HG03280 (cell line): Measurements from ENCODE around the gene LIN54.
A peak's percentile ranks its signal among the peaks of the same experiment; 100 is the strongest.
"Not testable (repeated sequence)": the region's sequence is repeated elsewhere in the genome, so short reads cannot be mapped to it uniquely, and the experiment has no call there.

Source experiments
- ATAC-seq: cut with Tn5 transposase; IDR thresholded peaks from one replicate; pipeline ENCODE4 v1.9.1; 2021; ENCODE audit warnings: mild to moderate bottlenecking, moderate library complexity; ENCODE audit not compliant: unreplicated experiment

LIN54 gene

DNA sequence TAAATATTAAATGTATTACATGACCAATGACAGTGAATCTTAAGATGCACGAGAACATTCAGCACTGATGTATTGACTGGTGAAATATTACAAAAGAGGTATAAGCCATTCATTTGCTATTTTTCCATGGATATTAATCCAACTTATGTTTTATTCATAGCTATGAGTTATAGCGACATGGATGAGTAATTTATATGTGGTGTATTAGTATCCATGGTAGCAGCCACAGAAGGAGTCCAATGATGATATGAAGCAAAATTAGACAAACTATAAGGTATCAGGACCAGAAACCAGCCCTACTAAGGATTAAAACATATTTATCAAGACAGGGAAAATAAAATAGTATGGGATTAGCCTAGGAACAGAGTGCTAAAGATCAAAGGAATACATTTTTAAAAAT, 59.4 kb downstream of the LIN54 start:
- no peak for ATAC-seq

- ATAC-seq: no peak
Measured at GRCh38 chr4:82948647-82949204, 61.9 kb downstream of the LIN54 start.

DNA sequence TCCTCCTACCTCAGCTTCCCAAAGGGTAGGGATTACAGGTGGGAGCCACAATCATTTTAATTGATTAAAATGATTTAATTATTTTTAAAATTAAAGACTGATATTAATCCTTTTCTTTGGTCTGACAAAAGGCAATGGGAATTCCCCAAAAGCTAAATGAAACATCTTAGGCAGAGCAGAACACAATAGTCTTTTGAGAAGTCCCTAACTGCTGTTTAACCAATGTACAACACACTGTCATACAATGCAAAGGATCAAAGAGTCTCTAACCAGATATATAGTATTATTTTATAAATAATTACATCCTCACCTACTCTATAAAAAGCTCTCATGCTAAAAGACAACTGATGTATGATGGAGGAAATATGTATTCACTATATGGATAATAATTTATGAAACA, 63.1 kb downstream of the LIN54 start:
- no peak for ATAC-seq

GRCh38 chr4:82939414-82939813, 71.2 kb downstream of the LIN54 start:
- ATAC-seq: no peak

DNA sequence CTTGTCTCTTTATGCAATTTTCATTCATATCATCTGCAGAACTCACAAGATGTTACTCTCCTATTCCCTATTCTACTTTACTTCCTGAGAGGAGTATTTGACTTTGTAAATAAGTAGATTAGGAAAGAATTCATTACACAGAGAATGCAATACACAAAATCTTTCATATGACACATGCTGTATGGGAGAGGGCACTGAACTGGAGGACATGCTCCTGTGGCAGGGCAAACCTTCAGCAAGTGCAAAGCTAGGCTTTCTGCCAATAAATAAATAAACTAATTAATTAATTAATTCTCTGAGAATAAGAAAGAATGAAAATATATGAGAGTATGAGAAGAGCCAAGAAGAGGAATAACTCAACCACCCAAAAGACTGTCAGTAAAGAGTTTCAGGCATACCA, 76.2 kb downstream of the LIN54 start:
- ATAC-seq: no peak

- no peak for ATAC-seq
Measured at GRCh38 chr4:82930848-82931755, 79.5 kb downstream of the LIN54 start.

GRCh38 chr4:82921795-82922194, 88.8 kb downstream of the LIN54 start:
- ATAC-seq: no peak

GRCh38 chr4:82919386-82919785, 91.2 kb downstream of the LIN54 start:
- ATAC-seq: no peak

DNA sequence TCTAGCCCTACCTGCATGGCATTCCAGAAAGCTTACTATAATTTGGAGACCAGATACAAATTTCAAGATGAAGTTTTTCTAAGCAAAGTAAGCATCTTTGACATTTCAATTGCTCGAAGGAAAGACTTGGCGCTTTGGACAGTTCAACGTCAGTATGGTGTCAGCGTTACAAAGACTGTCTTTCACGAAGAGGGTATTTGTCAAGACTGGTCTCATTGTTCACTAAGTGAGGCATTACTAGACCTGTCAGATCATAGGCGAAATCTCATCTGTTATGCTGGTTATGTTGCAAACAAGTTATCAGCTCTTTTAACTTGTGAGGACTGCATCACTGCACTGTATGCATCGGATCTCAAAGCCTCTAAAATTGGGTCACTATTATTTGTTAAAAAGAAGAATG, 92.5 kb downstream of the LIN54 start:
- no peak for ATAC-seq

DNA sequence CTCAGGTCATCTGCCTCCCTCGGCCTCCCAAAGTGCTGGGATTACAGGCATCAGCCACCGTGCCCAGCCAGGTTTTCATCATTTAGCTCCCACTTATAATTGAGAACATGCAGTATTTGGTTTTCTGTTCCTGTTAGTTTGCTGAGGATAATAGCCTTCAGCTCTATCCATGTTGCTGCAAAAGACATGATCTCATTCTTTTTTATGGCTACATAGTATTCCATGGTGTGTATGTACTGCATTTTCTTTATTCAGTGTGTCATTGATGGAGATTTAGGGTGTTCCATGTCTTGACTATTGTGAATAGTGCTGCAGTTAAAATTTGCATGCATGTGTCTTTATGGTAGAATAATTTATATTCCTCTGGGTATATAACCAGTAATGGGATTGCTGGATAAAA, 96.7 kb downstream of the LIN54 start:
- not testable (repeated sequence) for ATAC-seq

- no peak for ATAC-seq
Measured at GRCh38 chr4:82913305-82913704, 97.3 kb downstream of the LIN54 start.

GRCh38 chr4:82909326-82909725, 101.3 kb downstream of the LIN54 start:
- no peak for ATAC-seq

- ATAC-seq: peak; percentile 43
Measured at GRCh38 chr4:82906469-82906868, 104.2 kb downstream of the LIN54 start.

GRCh38 chr4:82905205-82905604, 105.4 kb downstream of the LIN54 start:
- ATAC-seq: peak; percentile 38

GRCh38 chr4:82903737-82904136, 106.9 kb downstream of the LIN54 start:
- no peak for ATAC-seq

- ATAC-seq: no peak
Measured at GRCh38 chr4:82901183-82901718, 109.4 kb downstream of the LIN54 start.

DNA sequence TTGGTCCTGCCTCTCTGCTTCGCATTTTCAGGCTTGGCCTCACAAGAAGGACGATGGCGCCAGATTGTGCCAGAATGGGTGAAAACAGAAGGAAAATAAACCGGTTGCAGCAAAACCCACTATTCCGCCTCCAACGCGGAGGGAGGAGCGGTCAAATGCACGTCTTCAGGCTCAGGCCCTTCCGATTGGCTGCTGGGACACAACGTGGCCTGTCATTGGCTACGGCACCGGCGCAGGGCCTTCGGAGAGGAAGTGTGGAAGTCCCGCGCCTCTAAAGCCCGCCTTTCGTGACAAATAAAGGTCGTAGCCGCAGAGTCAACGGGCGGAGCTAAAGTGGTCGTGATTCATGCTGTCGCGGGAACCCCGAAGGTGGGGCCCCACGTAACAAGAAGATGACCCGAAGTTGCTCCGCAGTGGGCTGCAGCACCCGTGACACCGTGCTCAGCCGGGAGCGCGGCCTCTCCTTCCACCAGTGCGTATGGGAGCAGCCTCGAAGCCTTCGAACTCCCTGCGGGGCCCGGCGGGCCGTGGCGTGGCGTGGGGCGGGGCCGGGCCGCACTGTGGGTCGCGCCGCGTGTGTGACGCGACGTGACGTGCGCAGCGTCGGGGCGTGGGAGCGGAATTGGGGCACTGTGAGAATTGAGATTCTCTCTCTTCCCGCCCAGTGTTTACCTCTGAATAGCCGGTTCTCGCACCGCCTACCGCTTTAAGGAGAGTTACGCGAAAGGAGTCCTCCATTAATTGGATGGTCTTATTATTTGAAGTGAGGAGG, 110.0 kb downstream of the LIN54 start, which contains the start of gene THAP9:
Gene THAP9 (plus strand): TSS at position 325 of the 772 bp plus-strand sequence. CDS start 68 bp downstream, at position 393.
- peak; percentile 92 for ATAC-seq

GRCh38 chr4:82900066-82900410, 110.6 kb downstream of the LIN54 start:
- ATAC-seq: peak; percentile 6

GRCh38 chr4:82899374-82900065, 111.1 kb downstream of the LIN54 start:
- no peak for ATAC-seq

DNA sequence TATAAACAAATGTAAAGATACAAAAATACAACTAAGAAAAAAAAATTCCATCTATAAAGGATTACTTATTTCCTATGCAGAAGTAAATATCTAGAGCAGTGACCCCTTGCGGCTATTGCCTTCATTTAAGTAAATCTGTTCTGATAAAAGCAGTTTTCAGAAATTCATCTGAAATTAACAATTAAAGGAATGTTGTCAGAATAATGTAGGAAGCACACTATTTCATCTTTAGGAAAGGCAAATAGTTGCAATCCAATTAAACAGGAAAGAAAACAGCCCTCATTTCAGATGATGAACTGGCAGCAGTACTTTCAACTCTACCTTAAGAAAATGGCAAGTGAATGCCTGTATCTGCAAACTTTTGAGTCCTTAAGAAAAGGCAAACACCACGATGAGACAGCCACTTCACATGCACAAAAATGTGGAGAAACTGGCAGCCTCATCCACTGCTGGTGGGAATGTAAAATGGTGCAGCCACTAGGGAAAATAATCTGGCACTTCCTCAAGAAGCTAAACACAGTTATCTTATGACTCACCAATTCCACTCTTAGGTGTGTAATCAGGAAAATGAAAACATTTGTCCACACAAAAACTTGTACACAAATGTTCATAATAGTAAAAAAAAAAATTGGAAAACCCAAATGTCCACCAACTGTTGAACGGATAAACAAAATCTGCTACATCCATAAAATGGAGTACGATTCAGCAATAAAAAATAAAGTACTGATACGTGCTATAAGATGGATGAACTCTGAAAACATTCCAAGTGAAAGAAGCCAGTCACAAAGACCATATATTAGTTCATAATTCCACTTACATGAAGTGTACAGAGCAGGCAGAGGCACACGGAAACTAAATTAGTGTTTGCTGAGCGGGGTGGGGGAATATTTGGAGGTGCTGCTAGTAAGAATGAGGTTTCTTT, 112.0 kb downstream of the LIN54 start:
- no peak for ATAC-seq
